AG20443 (cell line): ENCODE measurements around the gene NONO.
A peak's percentile ranks its signal among the peaks of the same experiment; 100 is the strongest.
"Not testable (repeated sequence)": the region's sequence is repeated elsewhere in the genome, so short reads cannot be mapped to it uniquely, and the experiment has no call there.

Source experiments
- DNase-seq: peaks from one replicate; pipeline ENCODE4 v3.0.0; 2012; ENCODE audit warnings: low spot score, mixed read lengths

The NONO gene

GRCh38 chrX:71291381-71291780, 7.9 kb downstream of the NONO start:
- DNase-seq, result no peak

- peak; percentile 33 for DNase-seq
Measured at GRCh38 chrX:71292669-71293365, 9.4 kb downstream of the NONO start.

DNA sequence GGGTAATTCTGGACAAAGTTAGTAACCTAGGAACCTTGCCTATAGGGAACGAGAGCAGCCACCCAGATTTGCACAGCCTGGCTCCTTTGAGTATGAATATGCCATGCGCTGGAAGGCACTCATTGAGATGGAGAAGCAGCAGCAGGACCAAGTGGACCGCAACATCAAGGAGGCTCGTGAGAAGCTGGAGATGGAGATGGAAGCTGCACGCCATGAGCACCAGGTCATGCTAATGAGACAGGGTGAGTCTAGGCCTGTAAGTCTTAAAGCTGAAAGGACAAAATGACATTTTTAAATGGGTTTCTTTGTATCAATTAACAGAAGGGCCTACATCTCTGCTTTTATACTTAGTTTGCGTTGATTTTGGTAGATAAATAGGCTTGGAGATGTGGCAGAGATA, 13.4 kb downstream of the NONO start:
- no peak for DNase-seq

DNA sequence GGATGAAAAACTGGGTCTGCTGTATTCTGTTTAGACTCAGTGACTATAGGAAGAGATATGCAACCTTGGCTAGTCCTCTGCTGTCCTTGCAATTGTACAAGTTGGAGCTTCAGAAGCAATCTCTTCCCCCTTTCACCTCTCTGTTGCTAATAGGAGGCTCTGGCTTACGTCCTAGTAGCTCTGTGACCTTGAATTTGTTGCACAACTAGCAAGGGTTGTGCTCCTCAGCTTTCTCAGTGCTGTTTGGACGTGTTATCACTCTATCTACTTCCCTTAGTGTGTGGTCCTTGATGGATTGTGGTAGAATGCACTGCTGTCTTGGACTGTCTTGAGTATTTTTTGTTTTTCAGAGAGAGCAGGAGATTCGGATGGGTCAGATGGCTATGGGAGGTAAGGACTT, 14.7 kb downstream of the NONO start:
- no peak for DNase-seq

- DNase-seq, result not testable (repeated sequence)
Measured at GRCh38 chrX:71300064-71300463, 16.6 kb downstream of the NONO start.

DNA sequence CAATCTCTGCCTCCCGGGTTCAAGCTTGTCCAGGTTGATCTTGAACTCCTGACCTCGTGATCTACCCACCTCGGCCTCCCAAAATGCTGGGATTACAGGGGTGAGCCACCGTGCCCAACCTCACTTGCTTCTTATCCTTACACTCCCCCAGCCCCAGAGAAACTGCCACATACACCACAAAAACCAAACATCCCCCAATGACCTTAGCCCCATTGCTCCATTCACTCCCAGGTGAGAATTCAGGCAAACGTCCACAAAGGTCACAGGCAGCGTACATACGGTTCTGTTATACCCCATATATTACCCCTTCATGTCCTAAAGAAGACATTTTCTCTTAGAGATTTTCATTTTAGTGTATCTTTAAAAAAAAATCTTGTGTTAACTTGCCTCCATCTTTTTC, 17.1 kb downstream of the NONO start:
- not testable (repeated sequence) for DNase-seq

GRCh38 chrX:71301195-71301924, 17.9 kb downstream of the NONO start, which contains the start of gene ITGB1BP2:
ITGB1BP2 (plus strand) TSS chrX:71301750; CDS start chrX:71301807, 57 bp downstream.
- DNase-seq, result peak; percentile 27

GRCh38 chrX:71302461-71303213, 19.2 kb downstream of the NONO start:
- no peak for DNase-seq

- no peak for DNase-seq
Measured at GRCh38 chrX:71304561-71304960, 21.1 kb downstream of the NONO start.

GRCh38 chrX:71315917-71316316, 32.5 kb downstream of the NONO start:
- peak; percentile 33 for DNase-seq

DNA sequence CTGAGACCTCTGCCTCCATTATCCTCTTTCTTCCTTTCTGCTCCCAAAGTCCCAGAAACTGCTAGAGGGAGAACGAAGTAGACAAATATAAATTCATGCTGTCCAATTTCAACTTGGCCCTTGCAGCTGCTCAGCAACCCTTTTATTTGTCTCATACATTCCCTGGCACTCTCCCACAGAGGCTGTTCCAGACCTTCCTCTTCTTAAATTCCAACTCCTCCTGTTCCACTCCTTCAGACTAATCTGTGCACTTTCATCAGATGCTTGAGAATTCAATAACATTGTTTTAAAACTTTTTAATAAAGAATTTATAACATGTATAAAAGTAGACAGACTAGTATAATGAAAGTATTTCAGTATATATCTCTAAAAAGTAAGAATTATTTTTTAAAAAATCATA, 33.5 kb downstream of the NONO start:
- DNase-seq, result not testable (repeated sequence)

DNA sequence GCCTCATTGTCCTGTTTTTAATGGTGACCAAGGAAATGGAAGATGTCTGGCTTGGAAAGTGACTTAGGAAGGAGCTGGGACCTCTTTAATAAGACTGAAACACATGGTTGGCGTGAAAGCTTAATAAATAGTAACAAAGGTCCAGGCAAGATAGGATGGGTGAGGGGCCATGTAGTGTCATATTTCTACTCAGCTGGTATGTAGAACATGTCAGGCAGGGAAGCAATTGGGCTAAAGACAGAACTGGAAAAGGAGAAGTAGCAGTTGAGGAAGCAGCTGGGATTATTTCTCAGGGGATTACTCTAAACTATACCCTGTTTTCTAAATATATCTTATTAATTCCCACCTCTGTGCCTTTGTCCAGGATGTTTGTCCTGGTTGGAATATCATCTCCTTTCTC, 36.7 kb downstream of the NONO start:
- DNase-seq, result no peak

GRCh38 chrX:71321731-71322130, 38.3 kb downstream of the NONO start:
- no peak for DNase-seq

DNA sequence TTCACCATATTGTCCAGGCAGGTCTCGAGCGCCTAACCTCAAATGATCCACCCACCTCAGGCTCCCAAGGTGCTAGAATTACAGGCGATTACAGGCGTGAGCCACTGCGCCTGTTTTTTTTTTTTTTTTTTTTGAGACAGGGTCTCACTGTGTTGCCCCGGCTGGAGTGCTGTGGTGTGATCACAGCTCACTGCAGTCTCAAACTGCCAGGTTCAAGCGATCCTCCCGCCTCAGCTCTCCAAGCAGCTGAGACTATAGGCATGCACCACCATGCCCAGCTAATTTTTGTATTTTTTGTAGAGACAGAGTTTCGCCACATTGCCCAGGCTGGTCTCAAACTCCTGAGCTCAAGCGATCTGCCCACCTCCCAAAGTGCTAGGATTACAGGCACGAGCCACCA, 41.0 kb downstream of the NONO start:
- not testable (repeated sequence) for DNase-seq

DNA sequence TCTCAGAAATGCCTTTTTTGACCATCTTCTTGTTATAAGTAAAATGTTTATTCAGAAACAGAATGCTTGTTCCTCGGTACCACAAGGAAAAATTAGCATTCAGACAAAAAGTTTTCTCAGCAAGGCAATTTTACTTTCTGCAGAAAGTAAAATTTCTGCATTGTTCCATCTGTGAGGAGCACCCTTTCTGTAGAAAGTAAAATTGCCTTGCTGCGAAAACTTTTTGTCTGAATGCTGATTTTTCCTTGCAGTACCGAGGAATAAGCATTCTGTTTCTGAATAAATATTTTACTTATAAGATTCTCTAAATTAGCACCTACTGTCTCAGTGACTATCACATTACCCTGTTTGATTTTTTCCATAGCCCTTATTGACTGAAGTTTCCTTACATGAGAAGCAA, 43.0 kb downstream of the NONO start:
- DNase-seq, result no peak

DNA sequence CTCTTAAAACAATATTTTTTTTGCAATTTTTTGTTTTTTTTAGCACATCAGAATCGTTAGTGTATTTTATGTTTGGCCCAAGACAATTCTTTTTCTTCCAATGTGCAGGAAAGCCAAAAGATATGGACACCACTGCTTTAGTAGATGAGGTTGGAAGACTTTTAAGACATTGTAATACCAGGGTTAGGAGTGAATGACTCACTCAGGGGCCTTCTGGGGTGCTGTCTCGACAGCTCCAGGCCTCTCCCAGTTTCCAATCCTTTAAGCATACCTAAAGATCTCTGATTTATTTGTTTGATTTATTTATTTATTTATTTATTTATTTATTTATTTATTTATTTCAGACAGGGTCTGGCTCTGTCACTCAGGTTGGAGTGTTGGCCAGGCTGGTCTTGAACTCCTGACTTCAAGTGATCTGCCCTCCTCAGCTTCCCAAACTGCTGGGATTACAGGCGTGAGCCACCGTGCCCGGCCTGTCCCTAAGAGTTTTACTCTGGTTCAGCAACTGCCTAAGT, 65.8 kb downstream of the NONO start:
- not testable (repeated sequence) for DNase-seq

- not testable (repeated sequence) for DNase-seq
Measured at GRCh38 chrX:71349867-71350266, 66.4 kb downstream of the NONO start.
